HG03571 (cell line): Measurements from ENCODE around the gene HNRNPAB.
"Not testable (repeated sequence)": the region's sequence is repeated elsewhere in the genome, so short reads cannot be mapped to it uniquely, and the experiment has no call there.

Experiments used
- ATAC-seq: cut with Tn5 transposase; IDR thresholded peaks from one replicate; pipeline ENCODE4 v1.9.1; 2021; ENCODE audit not compliant: unreplicated experiment

Gene HNRNPAB

DNA sequence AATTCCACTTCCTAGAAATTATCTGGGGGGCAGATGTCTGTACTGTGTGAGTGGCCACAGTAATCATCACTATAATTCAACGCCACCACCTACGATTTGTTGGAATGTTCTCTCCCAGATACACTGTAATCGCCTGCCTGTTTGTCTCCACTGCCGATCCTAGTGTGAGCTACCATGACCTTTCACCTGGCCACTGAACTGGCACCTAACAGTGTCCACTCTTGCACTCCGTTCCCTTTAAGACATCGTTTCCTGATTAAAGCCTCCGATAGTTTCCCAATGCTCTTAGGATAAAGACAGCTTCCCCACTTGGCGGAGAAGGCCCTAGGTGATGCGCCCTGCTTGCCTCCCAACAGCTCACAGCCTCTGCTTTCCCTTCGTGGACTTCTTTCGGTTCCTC, 24.3 kb downstream of the HNRNPAB start:
- no peak for ATAC-seq

DNA sequence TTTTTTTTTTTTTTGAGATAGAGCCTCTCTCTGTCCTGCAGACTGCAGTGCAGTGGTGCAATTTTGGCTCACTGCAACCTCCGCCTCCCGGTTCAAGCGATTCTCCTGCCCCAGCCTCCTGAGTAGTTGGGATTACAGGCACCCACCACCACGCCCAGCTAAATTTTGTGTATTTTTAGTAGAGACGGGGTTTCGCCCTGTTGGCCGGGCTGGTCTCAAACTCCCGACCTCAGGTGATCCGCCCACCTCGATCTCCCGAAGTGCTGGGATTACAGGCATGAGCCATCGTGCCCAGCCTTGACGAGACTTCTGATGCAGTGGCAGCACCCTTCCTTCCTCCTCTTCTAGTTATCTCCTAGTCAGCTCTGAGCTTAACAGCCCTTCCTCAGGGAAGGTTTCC, 24.8 kb downstream of the HNRNPAB start:
- not testable (repeated sequence) for ATAC-seq

DNA sequence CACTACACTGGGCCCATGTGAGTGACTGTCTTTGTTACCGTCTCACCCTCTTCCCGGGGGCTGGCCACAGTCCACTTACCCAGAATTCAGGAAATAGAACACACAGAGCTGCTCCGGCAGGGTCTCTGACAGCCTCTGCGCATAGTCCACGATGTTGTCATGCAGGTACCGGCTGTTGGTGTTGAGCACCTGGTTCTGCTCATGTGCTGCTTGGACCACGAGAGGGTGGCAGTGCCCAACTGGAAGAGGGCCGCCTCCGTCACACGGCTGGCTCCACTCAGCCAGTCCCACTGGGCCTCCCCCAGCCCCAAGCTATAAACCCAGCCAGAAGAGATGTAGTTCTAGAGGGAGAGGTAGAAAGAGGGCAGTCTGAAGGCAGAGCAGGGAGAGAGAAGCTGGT, 25.5 kb downstream of the HNRNPAB start:
- no peak for ATAC-seq

DNA sequence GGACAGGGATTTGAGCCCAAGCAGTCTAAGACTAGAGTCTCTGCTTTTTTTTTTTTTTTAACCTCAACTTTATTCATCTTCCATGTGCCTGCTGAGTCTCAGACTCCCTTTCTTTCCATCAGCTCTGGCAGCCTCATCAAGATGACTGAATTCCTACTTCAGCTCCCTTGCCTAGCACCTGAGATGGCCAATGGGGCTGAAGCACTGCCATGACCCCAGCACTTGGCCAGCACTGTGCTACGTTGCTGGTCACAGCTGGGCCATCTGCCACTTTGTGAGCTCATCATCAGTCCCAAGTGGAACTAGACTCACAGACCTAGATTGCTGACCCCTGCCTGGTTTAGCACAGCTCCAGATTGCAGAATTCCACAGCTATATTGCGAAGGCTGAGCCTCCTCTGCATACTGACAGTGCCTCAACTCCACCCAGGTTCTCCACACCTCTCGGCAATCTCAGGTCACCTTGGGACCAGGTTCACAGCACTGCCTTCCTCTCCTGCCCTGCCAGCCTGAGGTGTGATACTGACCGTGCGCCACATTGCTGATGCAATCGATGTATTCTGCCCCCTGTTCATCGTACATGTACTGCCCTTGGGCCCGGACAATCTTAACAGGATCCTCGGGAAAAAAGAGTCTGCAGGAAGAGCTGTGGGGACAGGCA, 26.7 kb downstream of the HNRNPAB start:
- ATAC-seq = no peak

DNA sequence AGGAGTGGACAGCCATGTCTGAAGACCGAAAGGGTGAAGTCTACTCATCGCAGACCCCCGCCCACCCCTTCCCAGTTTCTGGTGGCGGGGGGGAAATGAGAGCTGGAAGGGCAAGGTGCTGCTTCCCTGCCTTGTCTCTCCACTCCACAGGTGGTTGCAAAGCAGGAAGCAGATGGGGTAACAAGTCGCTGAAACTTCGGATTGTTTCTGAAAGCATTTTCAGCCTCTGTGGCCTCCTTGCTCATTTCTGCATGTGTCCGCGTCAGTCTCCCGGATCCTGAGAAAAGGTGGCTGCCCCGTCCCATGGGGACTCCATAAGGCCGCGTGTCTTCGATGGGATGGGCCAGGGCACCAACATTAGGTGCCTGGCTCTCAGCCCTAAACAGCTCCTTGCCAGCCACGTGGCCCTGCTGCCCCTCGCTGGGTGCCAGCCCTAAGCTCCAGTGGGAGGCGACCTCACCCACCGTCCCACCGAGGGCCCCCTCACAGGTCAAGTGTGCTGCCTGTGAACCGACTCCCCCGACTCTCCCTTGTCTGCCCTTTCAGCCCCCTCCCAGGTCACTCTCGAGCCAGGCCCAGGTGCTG, 27.3 kb downstream of the HNRNPAB start:
- no peak for ATAC-seq

DNA sequence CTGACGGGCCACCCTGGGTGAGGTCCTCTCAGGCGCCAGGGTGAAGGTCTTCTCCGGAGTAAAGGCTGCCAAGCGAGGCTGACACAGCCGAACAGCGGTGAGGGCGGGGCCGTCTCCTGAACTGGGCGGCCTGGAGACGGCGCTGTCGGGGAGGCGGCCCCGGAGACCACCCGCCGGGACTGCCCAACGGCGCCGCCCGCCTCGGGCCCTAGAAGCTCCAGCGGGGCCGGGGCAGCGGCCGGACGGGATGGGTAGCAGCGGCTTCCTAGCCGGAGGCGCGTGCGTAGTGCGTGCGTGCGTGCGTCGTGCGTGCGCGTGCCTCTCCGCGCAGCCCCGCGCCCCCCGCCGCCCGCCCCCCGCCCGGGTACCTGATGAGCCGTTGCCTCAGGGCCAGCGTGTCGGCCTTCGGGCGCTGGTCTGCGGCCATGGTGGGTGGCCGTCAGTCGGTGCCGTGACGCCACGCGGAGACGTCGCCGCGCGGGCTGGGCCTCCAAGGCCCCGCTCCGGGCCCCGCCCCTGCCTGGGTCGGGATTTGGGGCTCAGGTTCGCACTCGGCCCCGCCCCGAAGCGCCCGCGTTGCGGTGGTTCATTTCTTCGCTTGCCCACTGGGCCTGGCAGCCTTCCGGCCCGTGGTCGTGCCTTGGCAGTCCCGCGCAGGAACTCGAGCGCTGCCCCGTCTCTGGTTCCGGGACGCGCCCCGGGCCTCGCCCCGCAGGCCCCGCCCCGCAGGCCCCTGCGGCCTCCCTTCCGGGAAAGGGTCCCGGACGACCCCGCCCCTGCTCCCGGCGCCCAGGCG, 28.0 kb downstream of the HNRNPAB start, which contains the start of gene PHYKPL:
PHYKPL (minus strand) TSS at position 679 of the 796 bp plus-strand sequence; CDS start at position 427, 252 bp downstream.
- peak; percentile 63 for ATAC-seq

DNA sequence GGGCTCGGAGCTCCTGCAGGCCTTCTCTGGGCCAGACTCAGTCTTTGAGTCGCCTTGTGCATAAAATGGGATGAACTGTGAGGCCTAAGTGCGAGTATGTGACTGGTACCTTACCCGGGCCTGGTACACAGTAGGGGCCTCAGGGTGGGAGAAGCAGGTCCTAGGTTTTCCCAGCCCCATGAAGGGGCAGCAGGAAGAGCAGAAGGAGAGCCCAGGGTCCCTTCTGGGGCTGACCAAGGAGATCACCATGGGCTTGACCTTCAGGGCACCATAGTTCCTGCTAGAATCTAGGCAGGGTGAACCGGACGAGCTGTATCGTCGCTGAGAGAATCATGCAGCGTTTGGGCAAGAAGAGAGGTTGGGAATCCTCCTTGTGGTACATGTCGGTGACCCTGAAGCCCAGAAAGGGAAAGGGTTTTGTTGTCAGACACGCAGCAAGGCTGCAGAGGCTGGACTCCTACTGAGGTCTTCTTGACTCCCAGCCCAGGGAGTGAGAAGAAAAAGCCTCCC, 28.6 kb downstream of the HNRNPAB start:
- ATAC-seq = no peak

DNA sequence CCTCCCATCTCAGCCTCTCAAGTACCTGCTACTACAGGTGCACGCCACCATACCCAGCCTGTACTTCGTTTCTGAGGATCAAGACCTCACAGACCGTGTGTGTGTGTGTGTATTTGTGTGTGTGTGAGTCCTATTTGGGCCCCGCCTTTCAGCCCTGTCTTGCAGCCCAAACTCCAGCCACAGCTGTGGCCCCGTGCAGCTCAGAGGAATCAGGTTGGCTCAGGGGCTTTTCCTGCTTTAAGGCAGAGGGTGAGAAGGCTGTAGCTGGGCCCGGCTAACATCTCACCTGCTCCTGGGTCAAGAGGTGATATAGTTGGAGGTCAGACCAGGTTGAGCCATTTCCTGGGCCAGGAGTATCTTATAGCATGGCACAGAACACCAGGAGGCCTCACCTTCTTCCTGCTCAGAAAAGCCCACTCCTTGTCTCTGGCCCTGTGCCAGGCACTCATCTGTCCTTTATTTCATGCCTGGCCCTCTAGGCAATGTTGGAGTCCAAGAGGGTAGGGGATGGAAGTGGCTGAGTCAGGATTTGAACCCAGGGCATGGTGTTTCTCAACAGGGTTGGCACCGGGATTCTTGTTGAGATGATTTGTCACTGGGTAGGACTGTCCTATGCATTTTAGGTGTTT, 29.9 kb downstream of the HNRNPAB start:
- no peak for ATAC-seq

DNA sequence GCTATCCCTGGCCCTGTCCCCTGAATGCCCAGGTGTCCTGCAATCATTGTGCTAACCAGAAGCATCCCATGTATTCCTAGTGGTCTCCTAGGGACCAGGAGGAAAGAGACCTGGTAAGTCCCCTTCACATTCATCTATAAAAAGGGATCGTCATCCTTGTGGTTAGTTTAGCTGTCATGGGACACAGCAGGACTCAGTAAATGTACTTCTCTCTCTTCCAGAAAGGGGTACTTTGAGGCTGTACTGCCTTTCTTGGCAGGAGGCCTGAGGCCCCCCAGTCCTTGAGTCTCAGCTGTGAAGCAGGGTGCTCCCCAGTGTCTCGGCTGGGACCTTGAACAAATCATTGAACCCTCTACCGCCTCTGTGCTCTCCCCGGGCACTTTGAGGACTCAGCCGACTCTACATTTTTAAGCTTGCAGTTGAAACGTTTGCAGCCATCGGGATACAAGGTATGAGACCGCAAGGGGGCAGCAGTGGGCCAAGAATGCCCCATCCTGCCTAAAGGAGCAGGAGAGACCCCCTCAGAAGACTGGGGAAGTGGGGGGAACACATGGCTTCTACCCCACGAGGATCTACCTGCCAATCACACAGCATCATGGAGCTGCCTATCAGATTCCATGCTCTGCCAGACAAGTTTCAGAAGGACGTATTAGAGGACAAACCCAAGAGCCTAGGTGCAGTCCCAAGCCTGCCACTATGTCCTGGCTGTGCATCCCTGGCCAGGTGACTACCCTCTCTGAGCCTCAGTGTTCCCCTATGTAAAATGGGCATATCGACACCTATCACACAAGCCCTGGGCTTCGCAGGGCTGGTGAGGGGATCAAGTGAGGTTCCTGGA, 30.6 kb downstream of the HNRNPAB start:
- ATAC-seq = no peak

DNA sequence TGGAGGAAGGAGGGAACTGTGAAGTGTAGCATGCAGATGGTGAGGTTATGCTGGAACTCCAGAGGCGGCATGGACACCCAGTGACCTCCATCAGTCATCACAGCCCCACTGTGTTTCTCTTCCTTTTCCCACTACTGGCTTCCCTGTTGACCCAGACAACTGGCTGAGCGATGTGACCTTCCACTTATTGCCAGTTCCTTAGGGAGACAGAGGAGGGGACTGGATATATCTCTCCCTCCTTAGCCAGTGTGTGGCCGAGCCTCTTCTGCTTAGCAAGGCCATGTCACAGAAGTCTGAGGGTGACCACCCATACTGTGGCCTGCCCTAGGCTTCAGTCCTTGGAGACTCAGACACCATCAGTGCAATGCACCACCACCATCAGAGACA, 31.2 kb downstream of the HNRNPAB start:
- no peak for ATAC-seq

DNA sequence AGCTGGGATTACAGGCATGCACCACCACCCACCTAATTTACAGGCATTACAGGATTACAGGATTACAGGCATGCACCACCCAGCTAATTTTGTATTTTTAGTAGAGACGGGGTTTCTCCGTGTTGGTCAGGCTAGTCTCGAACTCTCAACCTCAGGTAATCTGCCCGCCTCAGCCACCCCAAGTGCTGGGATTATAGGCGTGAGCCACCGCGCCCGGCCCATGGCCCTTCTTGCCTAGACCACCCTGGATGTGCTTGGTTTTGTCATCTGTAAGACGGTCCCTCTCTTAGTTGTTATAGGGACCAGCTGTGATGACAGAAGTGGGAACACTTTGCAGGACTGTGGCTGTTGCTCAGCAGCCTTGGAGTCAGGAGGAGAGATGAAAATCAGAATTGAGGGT, 31.8 kb downstream of the HNRNPAB start:
- no peak for ATAC-seq

DNA sequence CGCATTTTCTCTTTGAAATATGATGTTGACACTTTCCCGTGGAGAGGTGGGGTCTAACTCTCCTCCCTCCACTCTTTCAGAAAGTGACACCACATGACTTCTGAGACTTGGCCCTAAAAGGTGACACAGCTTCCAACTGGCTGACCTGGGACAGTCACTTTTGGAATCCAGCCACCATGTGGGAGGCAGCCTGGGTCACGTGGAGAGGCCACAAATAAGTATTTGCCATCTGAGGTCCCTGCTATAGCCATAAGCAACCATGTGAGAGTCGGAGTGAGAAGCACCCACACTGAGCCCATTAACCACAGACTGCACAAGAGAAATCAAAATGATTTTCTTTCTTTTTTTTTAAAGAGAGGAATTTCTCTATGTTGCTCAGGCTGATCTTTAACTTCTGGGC, 32.3 kb downstream of the HNRNPAB start:
- no peak for ATAC-seq

DNA sequence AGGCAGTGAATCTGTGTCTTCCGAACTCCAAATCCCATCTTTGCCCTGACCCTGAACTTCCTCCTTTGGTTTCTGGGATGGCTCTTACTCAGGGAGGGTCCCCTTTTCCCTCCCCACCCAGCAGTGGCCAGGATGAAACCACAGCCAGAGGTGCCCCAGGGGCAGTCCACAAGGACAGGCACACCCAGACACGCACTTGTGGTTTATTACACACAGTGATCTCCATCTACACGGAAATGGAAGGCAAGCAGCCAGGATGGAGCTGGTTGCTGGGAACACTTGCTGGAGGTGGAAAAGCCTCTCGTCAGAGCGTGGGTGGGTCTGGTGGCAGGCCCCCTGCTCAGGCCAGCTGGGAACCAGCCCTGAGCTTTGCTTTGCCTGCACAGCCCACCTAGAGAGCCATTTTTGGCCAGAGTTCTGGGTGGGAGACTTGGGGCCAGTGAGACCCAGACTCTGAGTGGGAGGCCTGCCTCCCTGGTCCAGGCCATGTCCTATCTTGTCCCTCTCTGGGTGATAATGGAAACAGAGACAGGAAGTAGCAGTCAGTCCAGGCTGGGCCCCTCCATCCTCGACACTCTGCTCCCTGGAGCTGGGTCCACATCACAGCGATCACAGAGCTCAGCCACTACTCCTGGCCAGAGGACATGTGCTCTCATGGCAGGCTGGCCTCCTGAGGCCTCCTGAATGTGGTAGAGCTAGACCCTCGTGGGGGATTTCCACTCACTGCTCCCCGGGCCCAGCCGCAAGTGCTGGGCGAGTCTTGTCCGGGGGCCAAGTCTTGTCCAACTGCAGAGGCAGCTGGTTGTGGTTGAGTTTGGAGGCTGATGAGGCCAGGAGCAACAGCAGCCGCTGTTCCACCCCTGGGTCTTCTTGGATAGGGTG, 33.3 kb downstream of the HNRNPAB start:
- no peak for ATAC-seq

DNA sequence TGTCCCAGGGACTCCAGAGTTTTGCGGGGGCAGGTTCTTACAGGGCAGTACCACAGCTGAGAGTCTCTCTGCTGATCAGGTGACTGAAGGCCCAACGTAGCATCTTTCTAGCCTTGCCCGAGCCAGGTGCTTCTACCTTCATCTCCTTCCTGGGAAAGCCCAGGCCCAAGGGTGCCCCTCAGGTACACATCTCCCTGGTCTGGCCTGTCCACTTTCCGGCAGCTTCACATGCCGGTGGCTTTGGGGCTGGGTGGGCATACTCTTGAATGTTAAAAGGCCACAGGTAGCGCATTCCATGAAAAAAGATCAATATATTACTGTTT, 33.9 kb downstream of the HNRNPAB start:
- no peak for ATAC-seq

DNA sequence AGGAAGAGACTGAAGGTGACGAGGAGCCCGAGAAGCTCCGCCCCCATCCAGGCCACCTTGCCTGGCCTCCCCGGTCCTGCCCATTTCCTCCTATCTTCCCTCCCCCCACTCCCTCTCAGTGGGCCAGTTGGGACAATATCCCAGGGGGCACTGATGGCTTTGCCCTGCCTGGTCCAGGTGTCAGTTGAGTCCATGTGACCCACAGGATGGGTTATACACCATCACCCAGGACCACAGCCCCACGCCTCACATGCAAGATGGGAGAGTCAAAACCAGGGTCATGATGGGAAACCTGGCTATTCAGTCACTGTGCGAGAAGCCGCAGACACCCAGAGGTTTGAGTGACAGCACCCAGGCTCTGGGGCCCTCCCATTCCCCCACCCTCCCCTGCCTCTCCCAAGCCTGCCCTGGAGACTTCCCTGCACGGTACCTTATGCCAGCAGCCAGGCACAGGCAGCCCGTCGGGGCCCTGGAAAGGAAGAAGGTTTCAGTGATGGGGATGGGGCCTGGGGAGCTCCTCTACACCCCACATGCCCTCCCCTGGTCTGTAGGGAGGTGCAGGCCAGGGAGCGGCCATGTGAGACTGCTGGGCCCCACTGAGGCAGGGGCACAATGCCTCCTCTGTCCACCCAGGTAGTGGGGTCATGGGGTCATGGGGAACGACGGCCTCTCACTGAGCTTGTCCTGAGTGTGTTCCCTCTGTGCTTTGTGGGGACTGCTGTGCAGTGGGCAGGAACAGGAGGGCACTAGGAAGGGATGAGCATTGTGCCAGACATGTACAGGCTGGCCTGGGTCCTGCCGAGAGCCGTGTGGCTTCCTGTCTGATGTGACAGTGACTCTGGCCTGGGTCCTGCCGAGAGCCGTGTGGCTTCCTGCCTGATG, 34.6 kb downstream of the HNRNPAB start:
- ATAC-seq = no peak

DNA sequence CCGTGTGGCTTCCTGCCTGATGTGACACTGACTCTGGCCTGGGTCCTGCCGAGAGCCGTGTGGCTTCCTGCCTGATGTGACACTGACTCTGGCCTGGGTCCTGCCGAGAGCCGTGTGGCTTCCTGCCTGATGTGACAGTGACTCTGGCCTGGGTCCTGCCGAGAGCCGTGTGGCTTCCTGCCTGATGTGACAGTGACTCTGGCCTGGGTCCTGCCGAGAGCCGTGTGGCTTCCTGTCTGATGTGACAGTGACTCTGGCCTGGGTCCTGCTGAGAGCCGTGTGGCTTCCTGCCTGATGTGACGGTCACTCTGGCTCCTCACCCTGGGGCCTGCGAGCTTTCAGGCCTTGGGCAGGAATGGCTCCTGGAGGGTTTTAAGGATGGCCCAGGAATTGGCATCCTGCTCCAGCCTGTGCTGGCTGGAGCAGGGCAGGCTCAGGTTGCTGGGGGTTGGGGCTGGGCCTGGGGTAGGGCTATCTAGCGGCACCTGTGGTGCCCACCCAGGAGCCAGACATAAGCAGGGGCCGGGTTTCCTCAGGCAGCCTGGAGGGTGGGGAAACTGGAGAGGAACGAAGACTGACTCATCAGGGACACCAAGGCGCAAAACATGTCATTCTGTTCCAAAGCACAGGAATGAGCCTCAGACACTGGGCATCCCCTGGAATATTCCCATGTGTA, 35.4 kb downstream of the HNRNPAB start:
- ATAC-seq = not testable (repeated sequence)

DNA sequence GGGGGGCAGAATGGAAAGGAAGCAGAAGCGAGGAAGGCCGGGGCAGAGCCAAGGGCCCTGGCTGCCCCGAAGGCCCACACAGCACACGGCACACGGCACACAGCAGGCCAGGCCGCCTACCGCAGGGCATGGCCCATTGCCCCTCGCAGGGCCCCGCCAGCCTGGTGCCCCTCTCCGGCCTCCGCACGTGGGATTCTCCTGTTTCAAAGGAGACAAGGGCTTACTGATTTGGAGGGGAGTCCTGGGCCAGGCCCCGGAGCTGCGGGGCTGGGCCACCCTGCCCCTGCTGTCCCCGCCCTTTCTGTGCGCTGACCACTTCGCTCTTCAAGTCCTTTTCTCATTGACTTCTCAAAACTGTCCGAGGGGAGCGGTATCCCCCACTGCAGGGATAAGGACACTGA, 36.0 kb downstream of the HNRNPAB start:
- no peak for ATAC-seq

DNA sequence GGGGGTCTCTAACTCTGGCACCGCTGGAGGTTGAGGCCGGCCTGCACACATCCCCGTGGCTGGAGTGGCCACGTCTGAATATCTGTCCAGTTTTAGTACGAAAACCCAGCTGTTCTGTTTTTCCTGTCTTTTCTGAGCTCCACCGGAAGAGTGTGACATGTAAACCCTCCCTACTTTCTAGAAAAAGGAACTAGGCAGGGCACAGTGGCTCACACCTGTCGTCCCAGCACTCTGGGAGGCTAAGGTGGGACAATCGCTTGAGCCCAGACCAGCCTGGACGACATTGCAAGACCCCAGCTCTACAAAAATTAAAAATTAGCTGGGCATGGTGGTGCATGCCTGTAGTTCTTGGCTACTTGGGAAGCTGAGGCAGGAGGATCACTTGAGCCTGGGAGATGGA, 36.4 kb downstream of the HNRNPAB start:
- no peak for ATAC-seq
